WTC11 (cell line): Measurements from ENCODE around the gene ZIC2. TPM values are rescaled to one million over a fixed set of nuclear protein-coding genes. Genes with fewer than 3 reads are reported as not detected.

ENCODE experiments used
- ATAC-seq: fragments of 200-7000 bp; cut with Tn5 transposase; 2 replicates; pipeline ENCODE4 v1.10.0; 2021; ENCODE audit warnings: mild to moderate bottlenecking, moderate library complexity
- CTCF ChIA-PET: fragments of 300-600 bp; sonication (Branson Sonifier 250); formaldehyde crosslinking; loops from one replicate; lab custom pipeline; 2021; ENCODE audit warnings: antibody characterized with exemption; lab: Charles Lee
- POLR2A ChIA-PET: fragments of 350-600 bp; sonication (Branson Sonifier 250); formaldehyde crosslinking; loops from one replicate; lab custom pipeline; 2021; ENCODE audit warnings: antibody characterized with exemption; lab: Charles Lee
- DNase-seq: peaks from one replicate; pipeline ENCODE4 v3.0.0; 2021; ENCODE audit warnings: low spot score
- H3K27ac Mint-ChIP-seq: 2 replicates; pipeline ENCODE4 v1.8.0; 2021; ENCODE audit warnings: mixed read lengths
- H3K27me3 Mint-ChIP-seq: 2 replicates; pipeline ENCODE4 v1.8.0; 2021; ENCODE audit warnings: low read depth, mild to moderate bottlenecking, moderate library complexity, mixed read lengths
- H3K36me3 Mint-ChIP-seq: 2 replicates; pipeline ENCODE4 v1.8.0; 2021; ENCODE audit warnings: mixed read lengths
- H3K4me1 Mint-ChIP-seq: 2 replicates; pipeline ENCODE4 v1.8.0; 2022; ENCODE audit warnings: mixed read lengths
- H3K4me3 Mint-ChIP-seq: 2 replicates; pipeline ENCODE4 v1.8.0; 2021; ENCODE audit warnings: mild to moderate bottlenecking, moderate library complexity, mixed read lengths
- H3K9me3 Mint-ChIP-seq: 2 replicates; pipeline ENCODE4 v1.8.0; 2021; ENCODE audit warnings: mixed read lengths
- ATF2 ChIP-seq: sonication (generic); formaldehyde crosslinking; IDR thresholded peaks from 2 replicates; pipeline ENCODE4 v1.8.1; 2022; ENCODE audit warnings: low read depth, missing genetic modification reagents, borderline replicate concordance
- ATF3 ChIP-seq: sonication (generic); formaldehyde crosslinking; conservative IDR thresholded peaks from 2 replicates; pipeline ENCODE4 v1.8.1; 2022; ENCODE audit warnings: mild to moderate bottlenecking, missing genetic modification reagents
- CBFB ChIP-seq: sonication (generic); formaldehyde crosslinking; IDR thresholded peaks from 2 replicates; pipeline ENCODE4 v1.8.1; 2022; ENCODE audit warnings: mild to moderate bottlenecking, low read depth, missing genetic modification reagents
- E2F1 ChIP-seq: sonication (generic); formaldehyde crosslinking; IDR thresholded peaks from 2 replicates; pipeline ENCODE4 v1.8.0; 2022; ENCODE audit warnings: mild to moderate bottlenecking, missing genetic modification reagents
- FOXK1 ChIP-seq: sonication (generic); formaldehyde crosslinking; IDR thresholded peaks from 2 replicates; pipeline ENCODE4 v1.8.0; 2022; ENCODE audit warnings: mild to moderate bottlenecking, moderate library complexity, missing genetic modification reagents
- GRHL2 ChIP-seq: fragments of 250-450 bp; sonication (Bioruptor Pico); IDR thresholded peaks from 2 replicates; pipeline ENCODE4 v1.8.0; 2022; ENCODE audit warnings: mild to moderate bottlenecking, moderate library complexity; ENCODE audit not compliant: insufficient replicate concordance, severe bottlenecking
- JUN ChIP-seq: sonication (generic); formaldehyde crosslinking; IDR thresholded peaks from 2 replicates; pipeline ENCODE4 v1.8.0; 2023; ENCODE audit warnings: mild to moderate bottlenecking, missing genetic modification reagents
- NR2C2 ChIP-seq: sonication (generic); formaldehyde crosslinking; IDR thresholded peaks from 2 replicates; pipeline ENCODE4 v1.8.0; 2022; ENCODE audit warnings: mild to moderate bottlenecking, missing genetic modification reagents
- PREB ChIP-seq: sonication (generic); formaldehyde crosslinking; IDR thresholded peaks from 2 replicates; pipeline ENCODE4 v1.8.1; 2022; ENCODE audit warnings: mild to moderate bottlenecking, missing genetic modification reagents, moderate library complexity, borderline replicate concordance
- RELA ChIP-seq: sonication (generic); formaldehyde crosslinking; IDR thresholded peaks from 2 replicates; pipeline ENCODE4 v1.8.1; 2022; ENCODE audit warnings: missing genetic modification reagents, mild to moderate bottlenecking, borderline replicate concordance
- SOX15 ChIP-seq: fragments of 250-450 bp; sonication (Bioruptor Pico); IDR thresholded peaks from 2 replicates; pipeline ENCODE4 v1.9.0; 2021; ENCODE audit warnings: mild to moderate bottlenecking
- TEAD1 ChIP-seq: sonication (generic); formaldehyde crosslinking; IDR thresholded peaks from 2 replicates; pipeline ENCODE4 v1.8.0; 2022; ENCODE audit warnings: mild to moderate bottlenecking, missing genetic modification reagents
- TP53 ChIP-seq: sonication (generic); formaldehyde crosslinking; IDR thresholded peaks from 2 replicates; pipeline ENCODE4 v1.8.1; 2023; ENCODE audit warnings: mild to moderate bottlenecking, missing genetic modification reagents
- ZBTB43 ChIP-seq: sonication (generic); formaldehyde crosslinking; IDR thresholded peaks from 2 replicates; pipeline ENCODE4 v1.8.1; 2023; ENCODE audit warnings: mild to moderate bottlenecking, missing genetic modification reagents
- ZNF138 ChIP-seq: sonication (generic); formaldehyde crosslinking; conservative IDR thresholded peaks from 2 replicates; pipeline ENCODE4 v1.8.1; 2022; ENCODE audit warnings: mild to moderate bottlenecking, moderate library complexity, missing genetic modification reagents
- ZNF423 ChIP-seq: fragments of 250-450 bp; sonication (Bioruptor Pico); IDR thresholded peaks from 2 replicates; pipeline ENCODE4 v2.1.2; 2022; ENCODE audit warnings: mild to moderate bottlenecking, moderate library complexity
- ZSCAN18 ChIP-seq: fragments of 250-450 bp; sonication (Bioruptor Pico); IDR thresholded peaks from 2 replicates; pipeline ENCODE4 v2.1.2; 2022; ENCODE audit warnings: mild to moderate bottlenecking, moderate library complexity
- total RNA-seq: library from RNA; stranded (reverse); gene quantifications from 3 replicates; pipeline ENCODE4 v1.2.3, GENCODE V29; 2021
- TF ChIP-seq, protein P1 (sequence below): fragments of 250-450 bp; sonication (Bioruptor Pico); IDR thresholded peaks from 2 replicates; pipeline ENCODE4 v1.8.0; 2021; ENCODE audit warnings: mild to moderate bottlenecking
- TF ChIP-seq, protein P2 (sequence below): sonication (generic); formaldehyde crosslinking; IDR thresholded peaks from 2 replicates; pipeline ENCODE4 v1.8.1; 2023; ENCODE audit warnings: mild to moderate bottlenecking, moderate library complexity, missing genetic modification reagents
- TF ChIP-seq, protein P3 (sequence below): fragments of 250-450 bp; sonication (Bioruptor Pico); IDR thresholded peaks from 2 replicates; pipeline ENCODE4 v1.9.0; 2021; ENCODE audit warnings: mild to moderate bottlenecking
- TF ChIP-seq, protein P4 (sequence below): sonication (generic); formaldehyde crosslinking; IDR thresholded peaks from 2 replicates; pipeline ENCODE4 v1.8.0; 2022; ENCODE audit warnings: mild to moderate bottlenecking, missing genetic modification reagents

Gene ZIC2
- total RNA-seq, 1 experiment from 2014 or later, result 344 TPM

GRCh38 chr13:99948411-99948810 lies 33.2 kb upstream of the ZIC2 start (continued):
- TF ChIP-seq TP53 (no peak), ZSCAN18 (no peak), RELA (CRISPR knock-in tag) (no peak), PREB (CRISPR knock-in tag) (no peak), CBFB (no peak)

DNA sequence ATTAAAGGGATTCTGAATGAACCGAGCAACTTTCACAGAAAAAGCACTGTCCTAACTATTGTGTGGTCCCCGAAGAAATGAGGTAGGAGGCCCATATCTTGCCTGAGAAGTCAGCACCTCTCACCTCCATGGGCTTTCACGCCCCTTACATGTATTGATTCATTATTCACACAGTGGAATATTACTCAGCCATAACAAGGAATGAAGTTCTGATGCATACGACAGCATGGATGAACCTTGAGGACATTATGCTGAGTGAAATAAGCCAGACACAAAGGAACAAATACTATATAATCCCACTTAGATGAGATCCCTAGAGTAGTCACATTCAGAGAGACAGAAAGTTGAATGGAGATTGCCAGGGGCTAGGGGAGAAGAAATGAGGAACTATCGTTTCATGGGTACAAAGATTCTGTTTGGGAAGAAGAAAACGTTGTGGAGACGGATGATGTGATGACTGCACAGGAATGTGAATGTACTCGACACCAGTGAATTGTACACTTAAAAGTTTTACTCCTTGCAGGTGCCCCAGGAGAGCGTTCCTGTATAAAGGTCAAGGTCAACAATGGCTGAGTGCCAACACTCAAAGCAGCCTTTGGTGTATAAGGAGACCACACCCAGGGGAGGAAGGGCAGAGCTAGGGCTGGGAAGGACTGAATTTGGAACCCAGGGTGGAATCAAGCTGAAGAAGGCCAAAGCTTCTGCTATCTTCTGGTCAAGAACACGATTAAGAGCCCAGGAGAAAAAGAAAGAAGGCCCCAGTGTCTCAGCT lies 32.5 kb upstream of the ZIC2 start:
- ATAC-seq, result no peak
- no peak overlapping the region for H3K4me3 Mint-ChIP-seq
- H3K9me3 Mint-ChIP-seq, result peaks cover 4% of the 10 kb centered on the region
- H3K27me3 Mint-ChIP-seq, result peaks cover 6% of the 10 kb centered on the region
- ChIA-PET CTCF (interaction anchor here (0.6 to 1.2 kb wide), 6 partner anchors 8 to 349 kb away, joined by 3 to 5 read pairs (median 4); no protein-coding TSS in a partner anchor), POLR2A (no interaction called here)
- no peak overlapping the region for H3K27ac Mint-ChIP-seq
- no peak for DNase-seq
- H3K4me1 Mint-ChIP-seq, result peaks cover 38% of the 10 kb centered on the region
- H3K36me3 Mint-ChIP-seq, result no peaks in the 10 kb centered on the region
- TF ChIP-seq FOXK1 (CRISPR knock-in tag), result no peak
- no peak for TF ChIP-seq ZNF138 (CRISPR knock-in tag)
- no peak for TF ChIP-seq TEAD1
- TF ChIP-seq, protein P1, sequence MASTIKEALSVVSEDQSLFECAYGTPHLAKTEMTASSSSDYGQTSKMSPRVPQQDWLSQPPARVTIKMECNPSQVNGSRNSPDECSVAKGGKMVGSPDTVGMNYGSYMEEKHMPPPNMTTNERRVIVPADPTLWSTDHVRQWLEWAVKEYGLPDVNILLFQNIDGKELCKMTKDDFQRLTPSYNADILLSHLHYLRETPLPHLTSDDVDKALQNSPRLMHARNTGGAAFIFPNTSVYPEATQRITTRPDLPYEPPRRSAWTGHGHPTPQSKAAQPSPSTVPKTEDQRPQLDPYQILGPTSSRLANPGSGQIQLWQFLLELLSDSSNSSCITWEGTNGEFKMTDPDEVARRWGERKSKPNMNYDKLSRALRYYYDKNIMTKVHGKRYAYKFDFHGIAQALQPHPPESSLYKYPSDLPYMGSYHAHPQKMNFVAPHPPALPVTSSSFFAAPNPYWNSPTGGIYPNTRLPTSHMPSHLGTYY (CRISPR knock-in tag), result no peak
- TF ChIP-seq JUN, result no peak
- TF ChIP-seq, protein P2, sequence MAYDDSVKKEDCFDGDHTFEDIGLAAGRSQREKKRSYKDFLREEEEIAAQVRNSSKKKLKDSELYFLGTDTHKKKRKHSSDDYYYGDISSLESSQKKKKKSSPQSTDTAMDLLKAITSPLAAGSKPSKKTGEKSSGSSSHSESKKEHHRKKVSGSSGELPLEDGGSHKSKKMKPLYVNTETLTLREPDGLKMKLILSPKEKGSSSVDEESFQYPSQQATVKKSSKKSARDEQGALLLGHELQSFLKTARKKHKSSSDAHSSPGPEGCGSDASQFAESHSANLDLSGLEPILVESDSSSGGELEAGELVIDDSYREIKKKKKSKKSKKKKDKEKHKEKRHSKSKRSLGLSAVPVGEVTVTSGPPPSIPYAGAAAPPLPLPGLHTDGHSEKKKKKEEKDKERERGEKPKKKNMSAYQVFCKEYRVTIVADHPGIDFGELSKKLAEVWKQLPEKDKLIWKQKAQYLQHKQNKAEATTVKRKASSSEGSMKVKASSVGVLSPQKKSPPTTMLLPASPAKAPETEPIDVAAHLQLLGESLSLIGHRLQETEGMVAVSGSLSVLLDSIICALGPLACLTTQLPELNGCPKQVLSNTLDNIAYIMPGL (CRISPR knock-in tag), result no peak
- TF ChIP-seq GRHL2 (CRISPR knock-in tag), result no peak
- no peak for TF ChIP-seq PREB (CRISPR knock-in tag)
- no peak for TF ChIP-seq E2F1 (CRISPR knock-in tag)
- no peak for TF ChIP-seq ATF3 (CRISPR knock-in tag)
- TF ChIP-seq ZBTB43, result no peak
- no peak for TF ChIP-seq ZNF423 (CRISPR knock-in tag)
- no peak for TF ChIP-seq NR2C2 (CRISPR knock-in tag)
- TF ChIP-seq, protein P3, sequence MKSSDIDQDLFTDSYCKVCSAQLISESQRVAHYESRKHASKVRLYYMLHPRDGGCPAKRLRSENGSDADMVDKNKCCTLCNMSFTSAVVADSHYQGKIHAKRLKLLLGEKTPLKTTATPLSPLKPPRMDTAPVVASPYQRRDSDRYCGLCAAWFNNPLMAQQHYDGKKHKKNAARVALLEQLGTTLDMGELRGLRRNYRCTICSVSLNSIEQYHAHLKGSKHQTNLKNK (CRISPR knock-in tag), result no peak
- no peak for TF ChIP-seq SOX15 (CRISPR knock-in tag)
- TF ChIP-seq, protein P4, sequence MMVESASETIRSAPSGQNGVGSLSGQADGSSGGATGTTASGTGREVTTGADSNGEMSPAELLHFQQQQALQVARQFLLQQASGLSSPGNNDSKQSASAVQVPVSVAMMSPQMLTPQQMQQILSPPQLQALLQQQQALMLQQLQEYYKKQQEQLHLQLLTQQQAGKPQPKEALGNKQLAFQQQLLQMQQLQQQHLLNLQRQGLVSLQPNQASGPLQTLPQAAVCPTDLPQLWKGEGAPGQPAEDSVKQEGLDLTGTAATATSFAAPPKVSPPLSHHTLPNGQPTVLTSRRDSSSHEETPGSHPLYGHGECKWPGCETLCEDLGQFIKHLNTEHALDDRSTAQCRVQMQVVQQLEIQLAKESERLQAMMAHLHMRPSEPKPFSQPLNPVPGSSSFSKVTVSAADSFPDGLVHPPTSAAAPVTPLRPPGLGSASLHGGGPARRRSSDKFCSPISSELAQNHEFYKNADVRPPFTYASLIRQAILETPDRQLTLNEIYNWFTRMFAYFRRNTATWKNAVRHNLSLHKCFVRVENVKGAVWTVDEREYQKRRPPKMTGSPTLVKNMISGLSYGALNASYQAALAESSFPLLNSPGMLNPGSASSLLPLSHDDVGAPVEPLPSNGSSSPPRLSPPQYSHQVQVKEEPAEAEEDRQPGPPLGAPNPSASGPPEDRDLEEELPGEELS (CRISPR knock-in tag), result no peak
- no peak for TF ChIP-seq ATF2 (CRISPR knock-in tag)
